Liver (tissue), 9 donors: ENCODE data around the gene LMTK3. TPM values are rescaled to one million over a fixed set of nuclear protein-coding genes. Genes with fewer than 3 reads are reported as not detected.

ENCODE experiments used
- DNase-seq: peaks from one replicate; pipeline ENCODE4 v3.0.0-alpha.2; 2017; ENCODE audit warnings: low spot score
- H3K27ac ChIP-seq, 2 donors: one replicate each; pipeline ENCODE4 v1.7.0; 2013; ENCODE audit warnings: inconsistent platforms in 2 of 2, low read length in 2 of 2, control low read depth in 1 of 2, low read depth in 1 of 2, mild to moderate bottlenecking in 1 of 2
- H3K27me3 ChIP-seq, 4 donors: one replicate each; pipeline versions ENCODE4 v1.6.1 to v1.7.0; 2013; ENCODE audit warnings: low read length in 3 of 4, inconsistent platforms in 1 of 4, mild to moderate bottlenecking in 1 of 4, moderate library complexity in 1 of 4; ENCODE audit not compliant: control insufficient read depth in 4 of 4, insufficient read depth in 4 of 4
- H3K36me3 ChIP-seq, 4 donors: one replicate each; pipeline versions ENCODE4 v1.6.1 to v1.7.0; 2013; ENCODE audit warnings: low read length in 3 of 4, mild to moderate bottlenecking in 3 of 4, low read depth in 1 of 4, moderate library complexity in 1 of 4; ENCODE audit not compliant: control insufficient read depth in 4 of 4, insufficient read depth in 3 of 4
- H3K4me1 ChIP-seq, 4 donors: one replicate each; pipeline versions ENCODE4 v1.6.1 to v1.7.0; 2013; ENCODE audit warnings: low read length in 3 of 4, mild to moderate bottlenecking in 3 of 4, moderate library complexity in 1 of 4; ENCODE audit not compliant: control insufficient read depth in 4 of 4, insufficient read depth in 4 of 4
- H3K4me3 ChIP-seq, 3 donors: one replicate each; pipeline versions ENCODE4 v1.6.1 to v1.7.0; 2013; ENCODE audit warnings: low read length in 3 of 3, control low read depth in 1 of 3, low read depth in 1 of 3, mild to moderate bottlenecking in 1 of 3
- H3K9ac ChIP-seq, 2 donors: one replicate each; pipeline ENCODE4 v1.7.0; 2013; ENCODE audit warnings: low read length in 2 of 2, mild to moderate bottlenecking in 2 of 2, moderate library complexity in 2 of 2, control low read depth in 1 of 2, low read depth in 1 of 2
- H3K9me3 ChIP-seq, 4 donors: one replicate each; pipeline versions ENCODE4 v1.6.1 to v1.7.0; 2013; ENCODE audit warnings: low read length in 3 of 4; ENCODE audit not compliant: control insufficient read depth in 4 of 4
- CTCF ChIP-seq: fragments of 150-350 bp; IDR thresholded peaks from 2 replicates; pipeline ENCODE4 v1.5.1; 2017; ENCODE audit warnings: improper control_type of control experiment, low read depth, low read length; ENCODE audit not compliant: missing input control
- EGR1 ChIP-seq, 2 donors: IDR thresholded peaks; 2 replicates each; pipeline ENCODE4 v1.6.1; 2016 to 2018; ENCODE audit warnings: antibody characterized with exemption in 2 of 2, low read depth in 2 of 2
- FOXA1 ChIP-seq: IDR thresholded peaks from 2 replicates; pipeline ENCODE4 v1.6.1; 2016; ENCODE audit warnings: antibody characterized with exemption
- GABPA ChIP-seq, 2 donors: IDR thresholded peaks in 1 of 2; conservative IDR thresholded peaks in 1 of 2; 2 replicates each; pipeline ENCODE4 v1.6.1; 2016; ENCODE audit warnings: antibody characterized with exemption in 2 of 2, mild to moderate bottlenecking in 1 of 2, moderate library complexity in 1 of 2
- HNF4A ChIP-seq, 2 donors: conservative IDR thresholded peaks; 2 replicates each; pipeline ENCODE4 v1.6.1; 2016; ENCODE audit warnings: antibody characterized with exemption in 2 of 2, mild to moderate bottlenecking in 2 of 2
- HNF4G ChIP-seq: IDR thresholded peaks from 2 replicates; pipeline ENCODE4 v1.6.1; 2016; ENCODE audit warnings: antibody characterized with exemption
- JUND ChIP-seq, 2 donors: IDR thresholded peaks; 2 replicates each; pipeline ENCODE4 v1.6.1; 2016; ENCODE audit warnings: antibody characterized with exemption in 2 of 2
- MAX ChIP-seq: IDR thresholded peaks from 2 replicates; pipeline ENCODE4 v1.6.1; 2016; ENCODE audit warnings: antibody characterized with exemption
- NR2F2 ChIP-seq: IDR thresholded peaks from 2 replicates; pipeline ENCODE4 v1.6.1; 2016; ENCODE audit warnings: antibody characterized with exemption
- RAD21 ChIP-seq, 2 donors: IDR thresholded peaks; 2 replicates each; pipeline ENCODE4 v1.6.1; 2016; ENCODE audit warnings: antibody characterized with exemption in 2 of 2, mild to moderate bottlenecking in 2 of 2
- REST ChIP-seq: IDR thresholded peaks from 2 replicates; pipeline ENCODE4 v1.6.1; 2016; ENCODE audit warnings: antibody characterized with exemption, mild to moderate bottlenecking
- RXRA ChIP-seq, 2 donors: IDR thresholded peaks; 2 replicates each; pipeline ENCODE4 v1.6.1; 2017 to 2018; ENCODE audit warnings: antibody characterized with exemption in 2 of 2, mild to moderate bottlenecking in 1 of 2
- SP1 ChIP-seq: IDR thresholded peaks from 2 replicates; pipeline ENCODE4 v1.6.1; 2018; ENCODE audit warnings: antibody characterized with exemption, mild to moderate bottlenecking
- YY1 ChIP-seq: IDR thresholded peaks from 2 replicates; pipeline ENCODE4 v1.6.1; 2016; ENCODE audit warnings: antibody characterized with exemption, mild to moderate bottlenecking
- ZBTB33 ChIP-seq: IDR thresholded peaks from 2 replicates; pipeline ENCODE4 v1.6.1; 2016; ENCODE audit warnings: antibody characterized with exemption
- WGBS: extraction: QIAGEN DNeasy Blood & Tissue Kit; methylation state at CpG from one replicate; pipeline ENCODE4 v1.1.7; 2013; 5-methylcytosine and 5-hydroxymethylcytosine counted together
- polyA plus RNA-seq, 2 donors: library from polyadenylated mRNA; stranded (reverse) in 1 of 2; unstranded in 1 of 2; fragments of 200-250 nt in 1 of 2; fragments of >200 nt in 1 of 2; fragmentation: Nextera tagmentation in 1 of 2; extraction: Ambion mirVana in 1 of 2; gene quantifications; one replicate each; pipeline versions ENCODE4 v1.2.1 to v1.2.3, GENCODE V29; 2013 to 2015
- total RNA-seq, 2 donors: library from RNA; depleted of rRNA; stranded (reverse); fragments of >200 nt; gene quantifications; one replicate each; pipeline ENCODE4 v1.2.3, GENCODE V29; 2014
- donor health status: healthy.
- donor health status: healthy.
- donor health status: healthy.
- donor health status: healthy.
- donor health status: healthy.

Gene LMTK3
- total and polyA plus RNA-seq, 4 donors = 0.08 TPM; not detected in 2

- no peak overlapping the region for H3K9ac ChIP-seq
- no peaks in the 10 kb centered on the region for H3K27me3 ChIP-seq
- H3K27ac ChIP-seq = no peak overlapping the region
- H3K36me3 ChIP-seq = no peaks in the 10 kb centered on the region
- no peak overlapping the region for H3K4me3 ChIP-seq
- no peak for DNase-seq
- H3K4me1 ChIP-seq = peaks cover 0 to 15% (median 8%) of the 10 kb centered on the region in 4 donors
- TF ChIP-seq HNF4G (no peak), EGR1 (IDR thresholded peaks at IDR 0.05; ENCODE audit: low read depth in 2 of 2) (no peak), NR2F2 (no peak), ZBTB33 (no peak), FOXA1 (no peak), YY1 (no peak), JUND (IDR thresholded peaks at IDR 0.05) (no peak), RXRA (IDR thresholded peaks at IDR 0.05) (no peak), CTCF (no peak), GABPA (IDR thresholded peaks at IDR 0.05 in 1 of 2, conservative IDR thresholded peaks at IDR 0.05 in 1 of 2) (no peak), REST (no peak), MAX (no peak)
- 82% methylated on average over 16 of the region's 16 CpGs for WGBS
- H3K9me3 ChIP-seq = no peaks in the 10 kb centered on the region
These were observed 27.3 kb downstream of the LMTK3 start for GRCh38 chr19:48484247-48484893.

GRCh38 chr19:48483301-48483700, 28.3 kb downstream of the LMTK3 start:
- H3K4me1 ChIP-seq = peaks cover 0 to 15% (median 8%) of the 10 kb centered on the region in 4 donors
- TF ChIP-seq YY1 (no peak), CTCF (no peak), MAX (no peak), RAD21 (IDR thresholded peaks at IDR 0.05) (no peak), RXRA (IDR thresholded peaks at IDR 0.05) (no peak), EGR1 (IDR thresholded peaks at IDR 0.05; ENCODE audit: low read depth in 2 of 2) (no peak), HNF4G (no peak), HNF4A (conservative IDR thresholded peaks at IDR 0.05) (no peak), SP1 (no peak), JUND (IDR thresholded peaks at IDR 0.05) (no peak), REST (no peak), NR2F2 (no peak), FOXA1 (no peak)

More at GRCh38 chr19:48483301-48483700, 28.3 kb downstream of the LMTK3 start:
- Histone ChIP-seq H3K9ac (no peak overlapping the region), H3K27me3 (no peaks in the 10 kb centered on the region), H3K4me3 (no peak overlapping the region), H3K36me3 (peaks cover 0 to 1% (median under 1%) of the 10 kb centered on the region in 4 donors), H3K9me3 (no peaks in the 10 kb centered on the region), H3K27ac (no peak overlapping the region)
- DNase-seq = no peak
- WGBS = 50% methylated on average over 3 of the region's 3 CpGs
